ENCODE data around the gene CCT5.
"Not testable (repeated sequence)": the region's sequence is repeated elsewhere in the genome, so short reads cannot be mapped to it uniquely, and the experiment has no call there.

- not testable (repeated sequence) for TF ChIP-seq CHD2 (IDR thresholded peaks at IDR 0.05; ENCODE audit: low read length, partially characterized antibody); CTCF (IDR thresholded peaks at IDR 0.05); EP300 (IDR thresholded peaks at IDR 0.05; ENCODE audit: borderline replicate concordance in 1 of 2, low read depth in 1 of 2, low read length in 1 of 2); SIN3A (IDR thresholded peaks at IDR 0.05; ENCODE audit: borderline replicate concordance, low read depth, low read length); TCF12 (IDR thresholded peaks at IDR 0.05); RXRA (IDR thresholded peaks at IDR 0.05; ENCODE audit: borderline replicate concordance, low read depth); USF2 (IDR thresholded peaks at IDR 0.05; ENCODE audit: borderline replicate concordance, low read depth, low read length); USF1 (IDR thresholded peaks at IDR 0.05; ENCODE audit: borderline replicate concordance, low read depth); POLR2AphosphoS5 (IDR thresholded peaks at IDR 0.05; ENCODE audit: low read depth, low read length)
Measured at GRCh38 chr5:10310835-10311570, 60.9 kb downstream of the CCT5 start.
